Transverse colon (tissue), 4 donors: ENCODE results near the gene USP5. TPM values are rescaled to one million over a fixed set of nuclear protein-coding genes. Genes with fewer than 3 reads are reported as not detected.

Experiments
- DNase-seq: peaks from one replicate; pipeline ENCODE4 v3.0.0-alpha.2; 2019
- H3K27ac ChIP-seq, 4 donors: fragments of 200-600 bp; sonication (generic); 2 replicates each; pipeline ENCODE4 v1.5.1; 2016 to 2018; ENCODE audit warnings: inconsistent platforms in 4 of 4
- H3K27me3 ChIP-seq: fragments of 200-600 bp; sonication (generic); 2 replicates; pipeline ENCODE4 v1.5.1; 2017; ENCODE audit warnings: inconsistent platforms
- H3K36me3 ChIP-seq, 4 donors: fragments of 200-600 bp; sonication (generic); 2 replicates each; pipeline ENCODE4 v1.5.1; 2017 to 2019; ENCODE audit warnings: inconsistent platforms in 4 of 4
- H3K4me1 ChIP-seq, 4 donors: fragments of 200-600 bp; sonication (generic); 2 replicates each; pipeline ENCODE4 v1.5.1; 2017 to 2020; ENCODE audit warnings: inconsistent platforms in 4 of 4
- H3K4me3 ChIP-seq, 4 donors: fragments of 200-600 bp; sonication (generic); 1 replicate in 1 of 4; 2 replicates in 3 of 4; pipeline versions ENCODE4 v1.5.1 to v1.6.1; 2017 to 2019; ENCODE audit warnings: inconsistent platforms in 4 of 4
- H3K9me3 ChIP-seq, 2 donors: fragments of 200-600 bp; sonication (generic); 2 replicates each; pipeline ENCODE4 v1.5.1; 2017 to 2019; ENCODE audit warnings: inconsistent platforms in 2 of 2
- CTCF ChIP-seq, 5 experiments: fragments of 200-600 bp in 3 of 5; fragments of 450-650 bp in 2 of 5; sonication (generic) in 3 of 5; IDR thresholded peaks; 1 replicate in 2 of 5; 2 replicates in 3 of 5; pipeline ENCODE4 v1.5.1; 2016 to 2017; ENCODE audit warnings: antibody characterized with exemption in 5 of 5, inconsistent platforms in 3 of 5, mild to moderate bottlenecking in 2 of 5, moderate library complexity in 1 of 5
- EP300 ChIP-seq: sonication (generic); formaldehyde crosslinking; IDR thresholded peaks from one replicate; pipeline ENCODE4 v1.6.1; 2017; ENCODE audit warnings: antibody characterized with exemption, low read depth
- POLR2A ChIP-seq: fragments of 450-650 bp; IDR thresholded peaks from one replicate; pipeline ENCODE4 v1.6.1; 2016; ENCODE audit warnings: antibody characterized with exemption, mild to moderate bottlenecking, moderate library complexity
- POLR2AphosphoS5 ChIP-seq, 3 donors: sonication (generic); formaldehyde crosslinking; IDR thresholded peaks; one replicate each; pipeline ENCODE4 v1.6.1; 2016; ENCODE audit warnings: antibody characterized with exemption in 3 of 3
- WGBS, 2 donors: methylation state at CpG; one replicate each; pipeline ENCODE4 v1.1.5; 2018; ENCODE audit warnings: low coverage in 1 of 2; 5-methylcytosine and 5-hydroxymethylcytosine counted together
- in situ Hi-C, 4 donors: fragments of 200-750 bp; cut with MboI; loops; one replicate each; pipeline versions ENCODE4 v1.15.0 to v1.15.1; 2017; ENCODE audit warnings: low sequenced_read_pairs in 3 of 4, low pct_ligation_motif_present in 1 of 4, low pct_unique_long_range_greater_than_20kb in 1 of 4
- intact Hi-C: fragments of 100-400 bp; cut with DNase I; formaldehyde crosslinking; loops from one replicate; pipeline ENCODE4 v1.15.1; 2023; ENCODE audit warnings: low total_unique reads
- total RNA-seq, 4 donors: library from RNA; depleted of rRNA; stranded (reverse); fragments of >200 nt; gene quantifications; one replicate each; pipeline ENCODE4 v1.1.0, GENCODE V29; 2016

The USP5 gene
- total RNA-seq: 100 to 1,000 TPM in 1 of 4 donors, 10 to 100 TPM in 3; 30.5 to 171 (median 35.4) TPM

GRCh38 chr12:6851921-6852650 lies at the start of gene USP5:
TSS of gene USP5 (plus strand) at chr12:6852150. CDS start at chr12:6852180, 30 bp downstream.
- Histone ChIP-seq H3K27ac (peak within 1 kb of the TSS; percentile 97 to 99 (median 98)), H3K27me3 (no peaks in the 10 kb centered on the region), H3K4me3 (peak within 1 kb of the TSS; percentile 38 to 82 (median 54)), H3K36me3 (peaks cover 0 to 8% (median 2%) of the 10 kb centered on the region in 4 donors), H3K9me3 (no peaks in the 10 kb centered on the region), H3K4me1 (peaks cover 10 to 27% (median 17%) of the 10 kb centered on the region in 4 donors)
- TF ChIP-seq POLR2AphosphoS5 (IDR thresholded peaks at IDR 0.05): peak in 2 of 3 donors; percentile 39 to 71
- TF ChIP-seq CTCF (IDR thresholded peaks at IDR 0.05): no peak
- no peak for TF ChIP-seq POLR2A
- peak; percentile 99 for DNase-seq
- 0% methylated on average over 50 of the region's 65 CpGs; no CpG with 5 or more reads in 1 of the 2 donors for WGBS, 2 donors
- in situ Hi-C loops: no loop called here
- intact Hi-C loops: no loop called here

- Histone ChIP-seq H3K9me3 (no peaks in the 10 kb centered on the region), H3K36me3 (no peaks in the 10 kb centered on the region), H3K4me3 (no peak overlapping the region), H3K27ac (no peak overlapping the region), H3K27me3 (no peaks in the 10 kb centered on the region), H3K4me1 (no peaks in the 10 kb centered on the region)
- TF ChIP-seq POLR2A (no peak), POLR2AphosphoS5 (IDR thresholded peaks at IDR 0.05) (no peak), EP300 (no peak), CTCF (IDR thresholded peaks at IDR 0.05) (no peak)
- DNase-seq: no peak
- in situ Hi-C loops (no loop called here), intact Hi-C loops (no loop called here)
- WGBS, 2 donors: 37 to 62% methylated on average over 1 of the region's 1 CpG
Measured at GRCh38 chr12:6807170-6807569, 44.8 kb upstream of the USP5 start.

- Histone ChIP-seq H3K4me3 (no peak overlapping the region), H3K27me3 (no peaks in the 10 kb centered on the region), H3K9me3 (no peaks in the 10 kb centered on the region), H3K4me1 (no peaks in the 10 kb centered on the region), H3K36me3 (no peaks in the 10 kb centered on the region), H3K27ac (no peak overlapping the region)
- WGBS, 2 donors: 77 to 80% methylated on average over 2 to 10 of the region's 10 CpGs
- in situ Hi-C loops (no loop called here), intact Hi-C loops (no loop called here)
- DNase-seq: no peak
- TF ChIP-seq EP300 (no peak), POLR2AphosphoS5 (IDR thresholded peaks at IDR 0.05) (no peak), POLR2A (no peak), CTCF (IDR thresholded peaks at IDR 0.05) (no peak)
Measured at GRCh38 chr12:6809056-6809455, 42.9 kb upstream of the USP5 start.

- intact Hi-C loops (no loop called here), in situ Hi-C loops (no loop called here)
- no peaks in the 10 kb centered on the region for H3K9me3 ChIP-seq
- no peak for DNase-seq
- H3K4me3 ChIP-seq: no peak overlapping the region
- 68 to 100% methylated on average over 1 of the region's 1 CpG for WGBS, 2 donors
- TF ChIP-seq EP300 (no peak), POLR2AphosphoS5 (IDR thresholded peaks at IDR 0.05) (no peak), POLR2A (no peak)
- H3K4me1 ChIP-seq: no peaks in the 10 kb centered on the region
- H3K27me3 ChIP-seq: no peaks in the 10 kb centered on the region
- H3K36me3 ChIP-seq: no peaks in the 10 kb centered on the region
- no peak overlapping the region for H3K27ac ChIP-seq
Measured at GRCh38 chr12:6810758-6811157, 41.2 kb upstream of the USP5 start.
